GM12878 (cell line): Measurements from ENCODE around the gene FAM81A. TPM values are rescaled to one million over a fixed set of nuclear protein-coding genes. Genes with fewer than 3 reads are reported as not detected.

Experiments used
- ATAC-seq: fragments of 200-7000 bp; cut with Tn5 transposase; 3 replicates; pipeline ENCODE4 v1.9.1; 2020; ENCODE audit warnings: mild to moderate bottlenecking, moderate library complexity
- BruUV-seq: library from RNA; stranded (reverse); fragments of 400-500 nt; replicated peaks from 2 replicates; lab custom pipeline; 2021; lab: Mats Ljungman, UMichigan
- CTCF ChIA-PET: fragments of 300-600 bp; sonication (Branson Sonifier 250); formaldehyde crosslinking; extraction: SDS; loops from one replicate; lab custom pipeline; 2021; ENCODE audit warnings: inconsistent platforms; lab: Yijun Ruan, JAX
- POLR2A ChIA-PET: fragments of 350-600 bp; formaldehyde crosslinking; extraction: SDS; loops from one replicate; lab custom pipeline; 2021; ENCODE audit warnings: inconsistent platforms; lab: Charles Lee
- RAD21 ChIA-PET: fragments of 300-600 bp; sonication (Branson Sonifier 250); formaldehyde crosslinking; loops from one replicate; lab custom pipeline; 2023; ENCODE audit warnings: antibody characterized with exemption; ENCODE audit not compliant: unreplicated experiment; lab: Charles Lee
- SMC1A ChIA-PET: fragments of 300-600 bp; sonication (Branson Sonifier 250); formaldehyde crosslinking; loops from one replicate; lab custom pipeline; 2023; ENCODE audit not compliant: unreplicated experiment, uncharacterized antibody; lab: Charles Lee
- DNase-seq: peaks from one replicate; pipeline ENCODE4 v3.0.0-alpha.2; 2011; ENCODE audit warnings: low read depth, low spot score
- FAIRE-seq: peaks from 3 replicates; lab custom pipeline; 2011; peaks lifted over from hg19 to GRCh38; lab: Jason Lieb, UNC
- H2AFZ ChIP-seq: 2 replicates; pipeline ENCODE4 v1.6.0; 2011; ENCODE audit warnings: low read depth, low read length, control low read depth; ENCODE audit not compliant: control insufficient read depth
- H3K27ac ChIP-seq: 2 replicates; pipeline ENCODE4 v1.5.1; 2011; ENCODE audit warnings: control low read depth; ENCODE audit not compliant: control insufficient read depth, insufficient read depth
- H3K27me3 ChIP-seq, 2 experiments: replicated peaks in 1 of 2; 2 replicates each; pipeline versions ENCODE4 v1.6.0 to v1.6.1; 2011; ENCODE audit warnings: low read length in 1 of 2; ENCODE audit not compliant: control insufficient read depth in 2 of 2, insufficient read depth in 2 of 2
- H3K36me3 ChIP-seq, 2 experiments: 2 replicates each; pipeline ENCODE4 v1.5.1; 2011; ENCODE audit warnings: low read length in 1 of 2; ENCODE audit not compliant: control insufficient read depth in 2 of 2, insufficient read depth in 2 of 2
- H3K4me1 ChIP-seq: 2 replicates; pipeline ENCODE4 v1.6.1; 2011; ENCODE audit warnings: mild to moderate bottlenecking, low read length, moderate library complexity, mixed read lengths; ENCODE audit not compliant: control insufficient read depth, insufficient read depth
- H3K4me2 ChIP-seq: 2 replicates; pipeline ENCODE4 v1.6.0; 2011; ENCODE audit warnings: control low read depth; ENCODE audit not compliant: control insufficient read depth, insufficient read depth
- H3K4me3 ChIP-seq: fragments of 200-600 bp; sonication (generic); 2 replicates; pipeline ENCODE4 v1.5.1; 2016
- H3K79me2 ChIP-seq: 2 replicates; pipeline ENCODE4 v1.6.0; 2011; ENCODE audit warnings: low read length; ENCODE audit not compliant: control insufficient read depth, insufficient read depth
- H3K9ac ChIP-seq: 2 replicates; pipeline ENCODE4 v1.8.0; 2011; ENCODE audit warnings: low read length, control low read depth, mixed read lengths; ENCODE audit not compliant: control insufficient read depth, insufficient read depth
- H3K9me3 ChIP-seq: replicated peaks from 3 replicates; pipeline ENCODE4 v1.5.1; 2011; ENCODE audit warnings: mild to moderate bottlenecking, low read length; ENCODE audit not compliant: control insufficient read depth, insufficient read depth
- H4K20me1 ChIP-seq: 2 replicates; pipeline ENCODE4 v1.6.0; 2011; ENCODE audit not compliant: control insufficient read depth, insufficient read depth
- BCL11A ChIP-seq: IDR thresholded peaks from 2 replicates; pipeline ENCODE4 v1.6.1; 2011; ENCODE audit warnings: low read depth, low read length
- EED ChIP-seq: sonication (generic); IDR thresholded peaks from 2 replicates; pipeline ENCODE4 v1.6.1; 2016; ENCODE audit warnings: antibody characterized with exemption, low read depth
- MXI1 ChIP-seq: fragments of 150-350 bp; IDR thresholded peaks from 2 replicates; pipeline ENCODE4 v1.6.1; 2011; ENCODE audit warnings: low read depth, mild to moderate bottlenecking, inconsistent platforms, low read length, improper control_type of control experiment
- PML ChIP-seq: IDR thresholded peaks from 2 replicates; pipeline ENCODE4 v1.6.1; 2012; ENCODE audit warnings: low read length, inconsistent platforms
- RCOR1 ChIP-seq: conservative IDR thresholded peaks from 2 replicates; pipeline ENCODE4 v1.6.1; 2012; ENCODE audit warnings: low read depth, low read length, improper control_type of control experiment
- RUNX3 ChIP-seq: IDR thresholded peaks from 2 replicates; pipeline ENCODE4 v1.6.1; 2012; ENCODE audit warnings: low read length, inconsistent platforms
- WRNIP1 ChIP-seq: IDR thresholded peaks from 2 replicates; pipeline ENCODE4 v1.6.1; 2011; ENCODE audit warnings: low read depth, low read length, improper control_type of control experiment, borderline replicate concordance
- ZBED1 ChIP-seq: IDR thresholded peaks from 2 replicates; pipeline ENCODE4 v1.6.1; 2016; ENCODE audit warnings: borderline replicate concordance
- ZNF217 ChIP-seq: fragments of 450-650 bp; IDR thresholded peaks from 2 replicates; pipeline ENCODE4 v1.6.1; 2017; ENCODE audit warnings: antibody characterized with exemption, mild to moderate bottlenecking
- WGBS: methylation state at CpG from one replicate; pipeline ENCODE4 v1.1.6; 2016; ENCODE audit warnings: low lambda C conversion rate; ENCODE audit not compliant: insufficient replicate concordance, insufficient coverage; ENCODE audit errors: missing lambda C conversion rate; 5-methylcytosine and 5-hydroxymethylcytosine counted together
- in situ Hi-C: fragments of 300-500 bp; cut with MboI; formaldehyde crosslinking; loops from 9 replicates; pipeline ENCODE4 v1.14.3; 2018; ENCODE audit warnings: mixed read lengths
- intact Hi-C: fragments of 100-400 bp; cut with micrococcal nuclease; formaldehyde crosslinking; loops from one replicate; pipeline ENCODE4 v1.14.2; 2022; ENCODE audit not compliant: unreplicated experiment
- polyA plus RNA-seq, 11 experiments: library from polyadenylated mRNA; depleted of rRNA in 4 of 11; unstranded in 6 of 11; stranded (reverse) in 5 of 11; fragments of >200 nt; fragmentation: Nextera tagmentation in 4 of 11; fragmentation: Illumina TruSeq in 1 of 11; extraction: Ambion mirVana in 4 of 11; extraction: Trizol in 1 of 11; gene quantifications; 1 replicate in 1 of 11; 2 replicates in 10 of 11; pipeline versions ENCODE4 v1.2.1 to v1.2.3, GENCODE V29; 2011 to 2016; ENCODE audit warnings: inconsistent platforms in 2 of 11, missing spikeins in 2 of 11, low read depth in 1 of 11
- total RNA-seq, 4 experiments: library from RNA; depleted of rRNA in 3 of 4; stranded (reverse); fragments of >200 nt in 3 of 4; fragmentation: Illumina TruSeq in 1 of 4; extraction: Trizol in 1 of 4; gene quantifications; 2 replicates each; pipeline versions ENCODE4 v1.2.1 to v1.2.3, GENCODE V29; 2013 to 2021
- TF ChIP-seq, protein P1 (sequence below): fragments of 450-650 bp; IDR thresholded peaks from 2 replicates; pipeline ENCODE4 v1.6.1; 2016; ENCODE audit warnings: mild to moderate bottlenecking
- TF ChIP-seq, protein P2 (sequence below): fragments of 450-650 bp; IDR thresholded peaks from 2 replicates; pipeline ENCODE4 v1.6.1; 2018; ENCODE audit warnings: mild to moderate bottlenecking, low read depth, moderate library complexity; ENCODE audit not compliant: partially characterized antibody
- TF ChIP-seq, protein P3 (sequence below): IDR thresholded peaks from 2 replicates; pipeline ENCODE4 v1.6.1; 2011; ENCODE audit warnings: low read depth, low read length, improper control_type of control experiment, borderline replicate concordance

The FAM81A gene
- total and polyA plus RNA-seq, 10 of the 15 experiments (the other 5 are each of a cell fraction or from before 2014, with no cell fraction given): 0.18 to 34.5 (median 16.2) TPM

DNA sequence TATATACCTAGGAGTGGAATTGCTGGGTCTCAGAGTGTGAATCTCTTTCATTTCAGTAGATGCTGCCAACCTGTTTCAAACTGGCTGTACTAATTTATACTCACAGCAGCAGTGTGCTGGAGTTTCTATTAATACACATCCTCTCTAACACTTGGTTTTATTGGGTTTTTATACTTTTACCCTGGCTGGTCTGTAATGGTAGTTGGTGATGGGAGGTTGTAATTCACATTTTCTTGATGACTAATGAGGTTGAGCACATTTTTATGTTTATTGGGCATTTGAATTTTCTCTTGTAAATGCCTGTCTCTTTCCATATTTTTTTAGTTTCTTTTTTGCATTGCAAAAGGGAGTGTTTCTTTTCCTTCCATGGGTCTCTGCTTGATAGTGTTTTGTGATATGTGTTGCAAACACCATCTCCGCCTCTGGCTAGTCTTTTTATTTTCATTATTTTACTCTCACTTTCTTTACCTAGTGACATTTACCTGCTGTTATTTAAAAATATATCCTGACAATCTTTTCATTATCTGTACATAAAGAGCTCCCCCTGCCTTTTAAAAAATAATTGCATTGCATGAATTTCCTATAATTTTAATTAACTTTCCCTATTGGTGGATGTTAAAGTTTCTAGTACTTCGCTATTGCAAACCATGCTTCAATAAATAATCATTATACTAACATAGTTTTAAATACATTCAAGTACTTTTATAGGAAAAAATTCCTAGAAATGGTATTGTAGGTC is 124.6 kb downstream of the FAM81A start (continued):
- TF ChIP-seq MXI1 (no peak), ZBED1 (no peak), RCOR1 (no peak)
- TF ChIP-seq, all 136 proteins: peak for 0

DNA sequence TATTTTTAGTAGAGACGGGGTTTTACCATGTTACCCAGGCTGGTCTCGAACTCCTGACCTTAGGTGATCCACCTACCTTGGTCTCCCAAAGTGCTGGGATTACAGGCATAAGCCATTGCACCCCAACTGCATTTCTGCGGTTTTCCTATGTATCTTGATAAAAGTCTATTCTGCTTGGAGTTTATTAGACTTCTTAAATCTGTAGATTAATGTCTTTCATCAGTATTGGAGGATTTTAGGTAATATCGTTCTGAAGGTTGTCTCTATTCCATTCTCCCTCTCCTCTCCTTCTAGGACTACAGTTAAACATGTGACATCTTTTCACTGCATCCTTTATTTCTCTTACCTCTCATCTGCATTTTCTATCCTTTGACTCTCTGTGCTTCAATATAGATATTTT is 127.3 kb downstream of the FAM81A start:
- RAD21 ChIA-PET: no interaction called here
- no peaks in the 10 kb centered on the region for H3K4me1 ChIP-seq

More for the DNA sequence above, 127.3 kb downstream of the FAM81A start:
- no peak for TF ChIP-seq BCL11A
- TF ChIP-seq, protein P1, sequence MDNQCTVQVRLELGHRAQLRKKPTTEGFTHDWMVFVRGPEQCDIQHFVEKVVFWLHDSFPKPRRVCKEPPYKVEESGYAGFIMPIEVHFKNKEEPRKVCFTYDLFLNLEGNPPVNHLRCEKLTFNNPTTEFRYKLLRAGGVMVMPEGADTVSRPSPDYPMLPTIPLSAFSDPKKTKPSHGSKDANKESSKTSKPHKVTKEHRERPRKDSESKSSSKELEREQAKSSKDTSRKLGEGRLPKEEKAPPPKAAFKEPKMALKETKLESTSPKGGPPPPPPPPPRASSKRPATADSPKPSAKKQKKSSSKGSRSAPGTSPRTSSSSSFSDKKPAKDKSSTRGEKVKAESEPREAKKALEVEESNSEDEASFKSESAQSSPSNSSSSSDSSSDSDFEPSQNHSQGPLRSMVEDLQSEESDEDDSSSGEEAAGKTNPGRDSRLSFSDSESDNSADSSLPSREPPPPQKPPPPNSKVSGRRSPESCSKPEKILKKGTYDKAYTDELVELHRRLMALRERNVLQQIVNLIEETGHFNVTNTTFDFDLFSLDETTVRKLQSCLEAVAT: no peak
- TF ChIP-seq EED: no peak
- TF ChIP-seq RUNX3: no peak
- TF ChIP-seq, protein P2, sequence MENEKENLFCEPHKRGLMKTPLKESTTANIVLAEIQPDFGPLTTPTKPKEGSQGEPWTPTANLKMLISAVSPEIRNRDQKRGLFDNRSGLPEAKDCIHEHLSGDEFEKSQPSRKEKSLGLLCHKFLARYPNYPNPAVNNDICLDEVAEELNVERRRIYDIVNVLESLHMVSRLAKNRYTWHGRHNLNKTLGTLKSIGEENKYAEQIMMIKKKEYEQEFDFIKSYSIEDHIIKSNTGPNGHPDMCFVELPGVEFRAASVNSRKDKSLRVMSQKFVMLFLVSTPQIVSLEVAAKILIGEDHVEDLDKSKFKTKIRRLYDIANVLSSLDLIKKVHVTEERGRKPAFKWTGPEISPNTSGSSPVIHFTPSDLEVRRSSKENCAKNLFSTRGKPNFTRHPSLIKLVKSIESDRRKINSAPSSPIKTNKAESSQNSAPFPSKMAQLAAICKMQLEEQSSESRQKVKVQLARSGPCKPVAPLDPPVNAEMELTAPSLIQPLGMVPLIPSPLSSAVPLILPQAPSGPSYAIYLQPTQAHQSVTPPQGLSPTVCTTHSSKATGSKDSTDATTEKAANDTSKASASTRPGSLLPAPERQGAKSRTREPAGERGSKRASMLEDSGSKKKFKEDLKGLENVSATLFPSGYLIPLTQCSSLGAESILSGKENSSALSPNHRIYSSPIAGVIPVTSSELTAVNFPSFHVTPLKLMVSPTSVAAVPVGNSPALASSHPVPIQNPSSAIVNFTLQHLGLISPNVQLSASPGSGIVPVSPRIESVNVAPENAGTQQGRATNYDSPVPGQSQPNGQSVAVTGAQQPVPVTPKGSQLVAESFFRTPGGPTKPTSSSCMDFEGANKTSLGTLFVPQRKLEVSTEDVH: no peak
- TF ChIP-seq PML: no peak
- TF ChIP-seq, protein P3, sequence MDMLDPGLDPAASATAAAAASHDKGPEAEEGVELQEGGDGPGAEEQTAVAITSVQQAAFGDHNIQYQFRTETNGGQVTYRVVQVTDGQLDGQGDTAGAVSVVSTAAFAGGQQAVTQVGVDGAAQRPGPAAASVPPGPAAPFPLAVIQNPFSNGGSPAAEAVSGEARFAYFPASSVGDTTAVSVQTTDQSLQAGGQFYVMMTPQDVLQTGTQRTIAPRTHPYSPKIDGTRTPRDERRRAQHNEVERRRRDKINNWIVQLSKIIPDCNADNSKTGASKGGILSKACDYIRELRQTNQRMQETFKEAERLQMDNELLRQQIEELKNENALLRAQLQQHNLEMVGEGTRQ: no peak
- TF ChIP-seq WRNIP1: no peak
- TF ChIP-seq ZNF217: no peak
- Histone ChIP-seq H3K27ac (no peak overlapping the region), H3K9ac (no peak overlapping the region), H3K79me2 (no peaks in the 10 kb centered on the region), H3K27me3 (no peaks in the 10 kb centered on the region), H3K36me3 (no peaks in the 10 kb centered on the region), H4K20me1 (no peaks in the 10 kb centered on the region), H3K4me3 (no peak overlapping the region), H3K4me2 (no peak overlapping the region), H3K9me3 (no peaks in the 10 kb centered on the region), H2AFZ (no peak overlapping the region)
- ChIA-PET POLR2A (no interaction called here), SMC1A (no interaction called here), CTCF (interaction anchor here (0.8 to 0.9 kb wide), 2 partner anchors 33 to 819 kb away, joined by 3 read pairs; no protein-coding TSS in a partner anchor)
- FAIRE-seq: no peak
- no peak for ATAC-seq
- in situ Hi-C loops (no loop called here), intact Hi-C loops (no loop called here)
- BruUV-seq: no TSS peak
- no peak for DNase-seq
- 45% methylated on average over 4 of the region's 4 CpGs for WGBS
